Osteoblast (primary cell): ENCODE results near the gene PLS1. TPM values are rescaled to one million over a fixed set of nuclear protein-coding genes. Genes with fewer than 3 reads are reported as not detected.

Experiments
- DNase-seq: peaks from one replicate; pipeline ENCODE4 v3.0.0; 2011; ENCODE audit warnings: low spot score, mixed read lengths; ENCODE audit not compliant: insufficient read length; ENCODE audit errors: missing footprints
- H2AFZ ChIP-seq: 2 replicates; pipeline ENCODE4 v1.6.0; 2011; ENCODE audit warnings: mild to moderate bottlenecking, low read length
- H3K27ac ChIP-seq: 2 replicates; pipeline ENCODE4 v1.5.1; 2011; ENCODE audit warnings: mild to moderate bottlenecking, low read depth, low read length, moderate library complexity
- H3K27me3 ChIP-seq: 2 replicates; pipeline ENCODE4 v1.6.0; 2012; ENCODE audit warnings: mild to moderate bottlenecking, control low read depth, inconsistent platforms, low read length, moderate library complexity; ENCODE audit not compliant: insufficient read depth
- H3K36me3 ChIP-seq: 2 replicates; pipeline ENCODE4 v1.5.1; 2011; ENCODE audit warnings: mild to moderate bottlenecking, low read length, control low read depth, moderate library complexity; ENCODE audit not compliant: insufficient read depth
- H3K4me1 ChIP-seq: 2 replicates; pipeline ENCODE4 v1.5.1; 2011; ENCODE audit warnings: mild to moderate bottlenecking, low read length, control low read depth, moderate library complexity; ENCODE audit not compliant: insufficient read depth
- H3K4me2 ChIP-seq: 2 replicates; pipeline ENCODE4 v1.6.0; 2011; ENCODE audit warnings: mild to moderate bottlenecking, low read length; ENCODE audit not compliant: insufficient read depth
- H3K4me3 ChIP-seq: fragments of 200-600 bp; sonication (generic); 3 replicates; pipeline ENCODE4 v1.5.1; 2012; ENCODE audit warnings: mild to moderate bottlenecking, low read length, inconsistent platforms; ENCODE audit not compliant: insufficient read depth
- H3K79me2 ChIP-seq: 2 replicates; pipeline ENCODE4 v1.6.0; 2012; ENCODE audit warnings: mild to moderate bottlenecking, low read length, control low read depth, inconsistent platforms; ENCODE audit not compliant: insufficient read depth
- H3K9me3 ChIP-seq: 2 replicates; pipeline ENCODE4 v1.5.1; 2011; ENCODE audit warnings: low read depth, low read length, control low read depth
- H4K20me1 ChIP-seq: 2 replicates; pipeline ENCODE4 v1.6.0; 2012; ENCODE audit warnings: mild to moderate bottlenecking, low read length, control low read depth; ENCODE audit not compliant: insufficient read depth
- total RNA-seq: library from RNA; depleted of rRNA; stranded (reverse); fragments of >200 nt; gene quantifications from 2 replicates; pipeline ENCODE4 v1.2.3, GENCODE V29; 2012
- TF ChIP-seq, protein P1 (sequence below): IDR thresholded peaks from 2 replicates; pipeline ENCODE4 v1.5.1; 2011; ENCODE audit warnings: mild to moderate bottlenecking, low read depth, low read length, moderate library complexity; ENCODE audit errors: extremely low read depth

Gene PLS1
- total RNA-seq, 1 donor, result 1.1 TPM

DNA sequence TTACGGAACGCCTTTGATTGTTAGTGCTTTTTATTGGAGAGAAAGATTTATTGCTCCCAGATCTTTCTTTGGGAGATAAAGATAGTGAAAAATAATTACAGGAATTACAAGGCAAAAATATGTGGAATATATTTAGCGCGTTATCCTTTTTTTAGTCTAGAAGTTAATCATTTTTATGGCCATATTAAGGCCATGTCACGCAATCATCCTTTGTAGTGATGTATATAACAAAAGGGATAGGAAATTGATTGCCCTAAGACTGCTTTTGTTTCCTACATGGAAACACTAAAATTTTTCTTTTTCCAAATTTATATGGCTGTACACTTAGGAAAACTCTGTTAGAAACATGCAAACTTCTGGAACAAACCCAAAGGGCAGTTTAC lies 129.2 kb downstream of the PLS1 start:
- Histone ChIP-seq H2AFZ (peak overlapping the region; percentile 97), H3K4me1 (peaks cover 10% of the 10 kb centered on the region), H3K4me2 (peak overlapping the region; percentile 94), H3K4me3 (peak overlapping the region; percentile 91), H3K27ac (no peak overlapping the region), H3K36me3 (no peaks in the 10 kb centered on the region), H3K9me3 (no peaks in the 10 kb centered on the region), H3K79me2 (peaks cover 15% of the 10 kb centered on the region), H3K27me3 (no peaks in the 10 kb centered on the region), H4K20me1 (no peaks in the 10 kb centered on the region)
- no peak for DNase-seq
- TF ChIP-seq, protein P1, sequence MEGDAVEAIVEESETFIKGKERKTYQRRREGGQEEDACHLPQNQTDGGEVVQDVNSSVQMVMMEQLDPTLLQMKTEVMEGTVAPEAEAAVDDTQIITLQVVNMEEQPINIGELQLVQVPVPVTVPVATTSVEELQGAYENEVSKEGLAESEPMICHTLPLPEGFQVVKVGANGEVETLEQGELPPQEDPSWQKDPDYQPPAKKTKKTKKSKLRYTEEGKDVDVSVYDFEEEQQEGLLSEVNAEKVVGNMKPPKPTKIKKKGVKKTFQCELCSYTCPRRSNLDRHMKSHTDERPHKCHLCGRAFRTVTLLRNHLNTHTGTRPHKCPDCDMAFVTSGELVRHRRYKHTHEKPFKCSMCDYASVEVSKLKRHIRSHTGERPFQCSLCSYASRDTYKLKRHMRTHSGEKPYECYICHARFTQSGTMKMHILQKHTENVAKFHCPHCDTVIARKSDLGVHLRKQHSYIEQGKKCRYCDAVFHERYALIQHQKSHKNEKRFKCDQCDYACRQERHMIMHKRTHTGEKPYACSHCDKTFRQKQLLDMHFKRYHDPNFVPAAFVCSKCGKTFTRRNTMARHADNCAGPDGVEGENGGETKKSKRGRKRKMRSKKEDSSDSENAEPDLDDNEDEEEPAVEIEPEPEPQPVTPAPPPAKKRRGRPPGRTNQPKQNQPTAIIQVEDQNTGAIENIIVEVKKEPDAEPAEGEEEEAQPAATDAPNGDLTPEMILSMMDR, result no peak

DNA sequence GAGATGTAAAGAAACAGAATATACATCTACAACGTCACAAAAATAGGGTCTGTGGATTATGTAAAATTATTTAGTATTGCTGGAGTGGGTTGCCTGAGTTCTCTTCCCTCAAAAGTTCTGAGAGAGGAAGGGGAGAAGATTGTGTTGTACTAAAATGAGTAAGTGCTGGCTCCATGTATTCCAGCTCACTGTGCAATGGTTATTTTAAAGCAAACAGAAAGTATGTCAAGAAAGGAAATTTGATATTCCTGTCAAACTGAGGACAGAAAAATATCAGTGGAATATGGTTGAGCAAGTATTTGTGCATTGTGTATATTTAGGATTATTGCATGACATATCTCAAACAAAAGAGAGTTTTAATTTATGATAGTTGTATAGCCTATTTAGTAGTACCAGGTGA lies 129.8 kb downstream of the PLS1 start:
- Histone ChIP-seq H4K20me1 (no peaks in the 10 kb centered on the region), H2AFZ (no peak overlapping the region), H3K36me3 (no peaks in the 10 kb centered on the region), H3K27ac (no peak overlapping the region), H3K4me2 (no peak overlapping the region), H3K27me3 (no peaks in the 10 kb centered on the region), H3K9me3 (no peaks in the 10 kb centered on the region), H3K4me1 (peaks cover 10% of the 10 kb centered on the region), H3K4me3 (no peak overlapping the region), H3K79me2 (peaks cover 15% of the 10 kb centered on the region)
- TF ChIP-seq, protein P1, result no peak
- DNase-seq, result no peak

DNA sequence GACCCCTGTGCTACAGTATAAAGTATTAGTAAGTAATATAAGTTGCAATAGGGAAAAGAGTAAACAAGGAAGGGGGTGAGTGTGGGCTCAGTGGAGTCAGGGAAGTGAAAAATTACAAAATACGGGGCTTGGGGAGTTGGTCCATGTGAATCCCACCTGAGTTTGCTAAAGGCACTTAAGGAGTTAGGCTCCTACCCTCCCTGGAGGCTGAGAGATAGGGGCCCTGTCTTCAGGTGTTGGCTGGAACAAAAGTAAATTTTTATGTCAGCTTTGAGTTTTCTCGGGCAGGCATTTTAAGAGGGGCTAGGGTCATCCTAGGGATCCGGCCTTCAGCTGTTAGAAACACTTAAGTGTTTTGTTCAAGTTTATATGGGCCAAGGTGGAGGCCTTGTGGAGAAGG lies 135.9 kb downstream of the PLS1 start:
- Histone ChIP-seq H4K20me1 (no peaks in the 10 kb centered on the region), H2AFZ (no peak overlapping the region), H3K27ac (no peak overlapping the region), H3K79me2 (peaks cover 4% of the 10 kb centered on the region), H3K9me3 (no peaks in the 10 kb centered on the region), H3K27me3 (no peaks in the 10 kb centered on the region), H3K4me3 (no peak overlapping the region), H3K4me2 (no peak overlapping the region), H3K4me1 (no peaks in the 10 kb centered on the region), H3K36me3 (no peaks in the 10 kb centered on the region)
- no peak for DNase-seq
- TF ChIP-seq, protein P1, result no peak

DNA sequence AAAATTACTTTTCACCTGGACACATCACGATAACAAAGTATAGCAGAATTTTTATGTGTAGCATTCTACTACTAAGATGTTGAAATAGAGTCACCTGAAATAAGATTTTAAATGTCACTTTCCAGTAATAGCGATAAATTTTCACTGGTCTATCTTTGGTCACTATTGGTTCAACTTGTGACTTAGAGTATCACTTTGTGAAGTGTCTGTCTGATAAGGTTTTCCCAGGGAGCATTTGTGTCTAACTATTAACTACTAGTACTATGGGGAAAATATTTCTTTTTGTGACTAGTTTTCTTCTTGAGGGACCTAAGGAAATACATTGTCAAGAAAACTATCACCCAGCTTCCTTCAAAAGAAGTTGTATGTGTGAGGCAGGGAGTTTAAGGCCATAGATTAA lies 138.6 kb downstream of the PLS1 start:
- H3K27me3 ChIP-seq, result no peaks in the 10 kb centered on the region
- H3K4me1 ChIP-seq, result no peaks in the 10 kb centered on the region
- H2AFZ ChIP-seq, result no peak overlapping the region
- no peak for DNase-seq
- no peak overlapping the region for H3K4me2 ChIP-seq
- H3K36me3 ChIP-seq, result no peaks in the 10 kb centered on the region
- no peaks in the 10 kb centered on the region for H3K9me3 ChIP-seq
- TF ChIP-seq, protein P1, result no peak
- H4K20me1 ChIP-seq, result no peaks in the 10 kb centered on the region
- no peak overlapping the region for H3K4me3 ChIP-seq
- H3K27ac ChIP-seq, result no peak overlapping the region
- H3K79me2 ChIP-seq, result no peaks in the 10 kb centered on the region
